Stimulated activated CD8-positive, alpha-beta memory T cell treated with anti-CD3 and anti-CD28 coated beads, Interleukin-2, amount 100 ng/mL, for 1 hour (primary cell): ENCODE data around the gene KLHDC8B.
A peak's percentile ranks its signal among the peaks of the same experiment; 100 is the strongest.

Source experiments
- DNase-seq, 2 donors: peaks; one replicate each; pipeline ENCODE4 v3.0.0-alpha.2; 2020; ENCODE audit warnings: low read depth in 2 of 2

The KLHDC8B gene

DNA sequence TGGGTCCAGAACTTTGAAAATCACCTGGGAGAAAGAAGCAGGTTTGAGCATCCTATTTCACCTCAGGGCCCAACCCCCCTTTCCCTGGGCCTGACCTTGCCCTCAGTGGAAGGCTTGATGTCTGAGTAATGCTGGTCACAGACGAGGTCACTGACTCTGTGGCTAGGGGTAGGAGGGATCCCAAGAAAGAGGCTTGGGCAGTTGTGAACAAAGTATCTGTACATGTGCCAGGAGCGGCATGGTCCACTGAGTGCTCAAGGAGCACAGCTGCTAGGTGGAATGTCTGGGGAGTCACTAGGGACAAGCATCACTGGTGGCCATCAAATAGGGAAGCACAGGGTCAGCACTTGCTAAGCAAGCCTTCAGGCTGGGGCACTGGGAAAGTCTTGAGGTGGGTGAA is 12.6 kb upstream of the KLHDC8B start:
- DNase-seq = no peak

DNA sequence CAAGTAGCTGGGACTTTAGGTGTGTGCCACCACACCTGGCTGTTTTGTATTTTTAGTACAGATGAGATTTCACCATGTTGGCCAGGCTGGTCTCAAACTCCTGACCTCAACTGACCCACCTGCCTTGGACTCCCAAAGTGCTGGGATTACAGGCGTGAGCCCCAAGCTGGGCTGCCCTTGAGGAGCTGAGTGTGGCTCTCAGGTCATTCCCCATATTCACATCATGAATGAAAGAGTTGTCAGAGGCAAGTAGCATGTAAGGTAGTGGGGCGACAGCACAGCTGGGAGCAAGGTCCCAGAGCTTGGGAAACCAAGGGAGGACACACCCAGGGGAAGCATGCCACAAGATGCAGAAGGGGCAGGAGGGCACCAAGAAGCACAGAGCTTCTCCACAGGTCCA is 10.2 kb upstream of the KLHDC8B start:
- no peak for DNase-seq

DNA sequence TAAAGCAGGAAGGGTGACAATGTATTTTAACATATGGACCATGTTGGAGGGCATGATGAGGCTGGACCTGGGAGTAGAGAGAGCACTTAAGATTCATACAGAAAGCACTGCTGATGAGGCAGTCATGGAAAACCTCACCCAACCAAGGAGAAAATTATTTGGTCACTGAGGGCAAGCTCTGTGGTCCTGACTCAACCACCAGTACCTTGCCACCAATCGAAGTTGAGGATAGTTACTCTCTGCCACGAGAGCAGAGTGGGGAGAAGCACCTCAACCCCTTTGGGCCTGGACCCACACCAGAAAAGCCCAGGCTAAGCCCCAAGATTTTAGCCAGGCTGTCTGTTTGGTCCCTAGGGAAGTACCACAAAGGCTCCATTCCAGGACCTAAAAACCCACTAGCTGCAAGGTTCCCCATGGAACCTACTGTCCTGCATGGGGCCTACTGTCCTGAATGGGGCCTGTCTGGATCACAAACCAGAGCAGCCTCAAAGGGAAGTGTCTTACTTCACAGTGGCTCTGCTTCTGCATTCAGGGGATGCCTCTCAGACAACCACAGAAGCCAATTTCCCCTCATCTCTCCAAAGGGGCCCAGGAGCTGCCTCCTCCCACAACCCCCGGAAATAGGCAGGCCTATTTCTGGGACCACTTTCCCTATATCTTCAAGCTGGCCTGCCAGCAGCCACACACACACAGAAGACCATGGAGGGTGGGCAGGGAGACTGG is 9.4 kb upstream of the KLHDC8B start:
- no peak for DNase-seq

DNA sequence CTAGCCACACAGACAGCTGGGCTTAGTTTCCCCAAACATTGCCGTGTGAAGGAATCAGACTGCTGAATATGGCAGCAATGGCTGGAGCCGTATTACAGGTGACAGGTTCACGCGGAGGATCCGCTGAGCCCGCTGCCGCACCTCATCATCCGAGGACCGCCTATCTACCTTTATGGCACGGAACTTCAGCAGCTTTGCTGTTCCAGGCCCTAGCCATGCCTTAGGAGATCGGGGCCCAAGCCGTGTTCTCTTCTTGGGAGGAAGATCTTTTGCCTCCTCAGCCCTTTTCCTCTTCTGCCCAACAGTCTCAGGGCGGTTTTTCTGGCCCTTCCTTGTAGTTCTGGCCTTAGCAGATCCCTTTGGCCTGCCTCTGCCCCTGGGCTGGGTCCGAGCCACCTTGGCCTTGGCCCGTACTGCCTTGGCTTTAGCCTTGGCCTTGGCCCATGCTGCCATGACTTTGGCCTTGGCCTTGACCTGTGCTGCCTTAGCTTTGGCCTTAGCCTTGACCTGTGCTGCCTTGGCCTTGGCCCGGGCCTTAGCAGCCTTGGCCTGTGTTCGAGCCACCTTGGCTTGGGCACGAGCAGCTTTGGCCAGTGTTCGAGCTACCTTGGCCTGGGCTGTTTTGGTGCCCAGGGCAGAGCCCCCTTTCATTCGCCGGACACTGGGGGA is 8.5 kb upstream of the KLHDC8B start:
- no peak for DNase-seq

DNA sequence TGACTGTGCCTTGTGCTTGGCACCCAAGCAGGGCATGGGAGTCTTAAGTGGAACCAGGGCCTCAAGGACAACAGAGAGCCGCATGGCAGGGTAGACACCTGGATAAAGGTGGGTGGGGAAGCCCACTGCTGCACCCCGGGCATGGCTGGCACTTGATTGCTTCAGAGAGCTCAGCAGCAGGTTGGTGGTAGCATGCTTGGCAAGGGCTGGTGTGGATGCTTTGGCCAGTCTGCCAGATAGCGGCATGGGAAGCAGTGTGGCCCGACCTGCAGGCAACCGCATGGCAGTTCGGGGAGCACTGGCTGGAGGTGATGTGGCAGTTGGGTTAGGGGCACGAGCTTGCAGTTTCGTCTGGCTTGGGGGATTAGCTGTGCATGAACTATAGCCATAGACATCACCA is 7.8 kb upstream of the KLHDC8B start:
- no peak for DNase-seq

DNA sequence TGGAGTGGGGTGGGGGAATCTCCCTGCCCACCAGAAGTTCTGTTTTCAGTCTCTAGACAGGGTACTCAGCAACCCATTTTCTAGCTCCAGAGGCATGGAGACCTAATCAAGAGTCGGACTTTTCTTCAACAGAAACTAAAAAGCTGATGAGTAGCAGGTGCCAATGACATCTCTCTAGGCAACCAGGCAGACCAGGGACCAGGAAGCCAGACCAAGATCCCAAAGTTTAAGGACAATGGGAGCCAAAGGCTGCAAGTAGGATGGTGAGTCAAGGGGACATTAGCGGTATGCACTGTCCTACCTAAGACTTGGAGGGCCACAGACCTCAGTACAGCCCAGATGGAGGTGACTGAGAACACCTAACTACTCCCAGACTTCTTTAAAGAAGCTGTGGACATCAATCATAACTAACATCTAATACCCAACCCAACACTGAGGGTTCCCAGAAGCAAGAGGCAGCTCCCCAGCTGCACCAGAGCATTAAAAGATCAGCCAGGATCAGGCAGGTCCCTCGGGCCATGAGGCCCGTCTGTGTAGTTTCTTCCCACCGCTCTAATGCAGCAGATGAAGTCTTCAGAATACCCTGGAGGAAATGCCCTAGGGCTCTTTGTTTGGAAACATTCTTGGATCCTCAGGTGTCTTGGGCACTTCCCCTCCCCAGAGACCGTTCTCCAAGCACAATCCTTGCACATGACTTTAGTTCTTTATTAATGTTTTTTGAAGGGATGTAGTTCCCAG is 6.2 kb upstream of the KLHDC8B start:
- no peak for DNase-seq

DNA sequence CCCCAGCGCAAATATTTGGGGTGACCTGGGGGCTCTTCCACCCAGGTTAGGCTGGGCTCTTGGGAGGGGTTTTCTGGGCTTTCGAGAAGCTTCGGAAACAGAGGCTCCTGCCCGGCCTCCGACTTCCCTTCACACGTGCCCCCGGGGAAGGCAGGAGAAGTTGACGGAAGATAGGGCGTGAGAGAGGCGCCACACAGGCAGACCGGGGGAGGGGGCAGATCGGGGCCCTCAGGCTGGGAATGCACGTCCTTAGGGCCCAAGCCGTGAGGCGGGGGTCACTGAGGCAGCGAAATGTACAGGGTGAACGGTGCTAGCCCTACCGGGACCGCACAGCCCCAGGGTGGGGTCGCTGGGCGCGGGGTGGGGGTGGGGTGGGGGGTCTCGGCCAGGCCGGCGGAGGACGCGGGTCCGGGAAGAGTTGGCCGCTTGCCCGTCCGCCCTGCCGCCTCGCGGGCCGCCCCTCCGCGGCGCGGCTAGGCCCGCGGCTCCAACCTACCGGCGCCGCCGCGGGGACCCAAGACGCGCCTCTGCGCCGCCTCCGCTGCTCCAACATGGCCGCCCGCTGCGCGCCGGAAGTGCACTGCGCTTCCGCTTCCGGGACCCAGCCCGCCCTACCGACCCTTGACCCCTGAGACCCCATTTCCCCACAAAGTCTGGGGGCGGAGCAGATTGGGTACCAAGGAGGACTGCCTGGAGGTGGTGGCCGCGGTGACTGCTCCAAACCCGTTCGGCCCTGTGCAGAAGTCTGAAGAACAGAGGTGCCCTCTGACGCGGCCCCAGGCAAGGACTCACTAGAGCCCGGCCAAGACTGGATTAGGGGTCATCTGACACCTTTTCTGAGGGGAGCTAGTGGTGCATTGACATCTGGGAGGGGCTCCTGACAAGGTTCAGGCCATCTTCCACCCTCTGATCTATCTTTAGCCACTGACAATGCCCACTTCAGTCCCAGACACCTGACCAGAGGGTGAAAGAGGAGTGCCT is 5.3 kb upstream of the KLHDC8B start, which contains the start of gene CCDC71:
CCDC71 (minus strand) TSS at position 561 of the 981 bp plus-strand sequence. CDS start 2,123 bp downstream, outside the sequence.
- DNase-seq = peak; percentile 47 to 59

DNA sequence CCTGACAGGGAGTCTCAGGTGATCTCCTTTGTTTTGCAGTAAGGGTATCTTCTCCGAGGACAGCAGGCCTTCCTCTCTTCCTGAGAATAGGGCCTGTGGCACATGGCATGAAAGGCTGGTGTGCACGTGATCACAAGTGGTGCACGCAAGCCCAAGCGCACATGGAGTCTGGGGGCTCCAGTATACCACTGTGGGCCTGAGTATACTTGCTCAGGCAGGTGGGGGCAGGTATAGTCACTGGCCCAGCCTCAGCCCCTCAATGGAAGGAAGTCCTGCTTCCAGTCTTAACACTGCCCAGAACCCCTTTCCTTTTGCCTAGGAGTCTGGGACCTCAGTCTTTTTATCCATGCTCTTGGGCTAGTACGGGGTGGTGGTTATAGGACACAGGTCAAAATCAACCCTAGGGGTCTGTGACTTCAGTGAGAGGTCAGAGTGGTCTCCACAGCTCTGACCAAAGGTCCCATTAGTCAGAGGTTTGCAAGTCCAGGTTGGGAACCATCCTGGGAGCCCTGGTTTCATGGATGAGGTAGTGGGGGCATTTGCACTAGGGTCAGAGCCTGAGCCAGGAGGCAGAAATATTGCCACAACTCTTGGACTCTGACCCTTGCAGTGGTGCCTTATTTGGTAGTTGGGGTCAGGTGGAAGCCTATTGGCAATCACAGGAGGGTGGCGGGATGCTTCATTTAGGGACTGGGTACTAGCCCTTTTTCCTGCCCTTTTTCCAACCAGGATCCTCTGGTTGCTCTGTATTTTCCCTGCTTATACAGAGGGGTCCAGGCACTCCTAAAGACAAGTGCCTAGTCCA is 4.4 kb upstream of the KLHDC8B start:
- DNase-seq = no peak

DNA sequence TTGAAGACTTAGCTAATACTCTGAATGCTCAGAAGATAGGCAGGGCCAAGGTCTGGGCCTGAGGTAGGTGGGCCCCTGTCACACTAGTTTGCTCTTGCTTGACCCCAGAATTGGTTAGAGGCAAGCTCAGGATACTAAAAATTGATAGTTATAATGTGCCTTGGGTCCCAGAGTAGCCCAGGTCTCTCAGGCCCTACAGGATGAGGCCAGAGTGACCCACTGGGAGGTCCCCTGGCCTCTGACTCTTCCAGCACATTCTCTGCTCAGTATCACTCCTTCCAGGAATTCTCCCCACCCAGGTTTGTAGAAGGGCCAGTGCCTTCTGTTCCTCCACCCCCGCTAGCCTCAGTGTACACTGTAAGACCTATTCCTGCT is 667 bp upstream of the KLHDC8B start:
- no peak for DNase-seq

DNA sequence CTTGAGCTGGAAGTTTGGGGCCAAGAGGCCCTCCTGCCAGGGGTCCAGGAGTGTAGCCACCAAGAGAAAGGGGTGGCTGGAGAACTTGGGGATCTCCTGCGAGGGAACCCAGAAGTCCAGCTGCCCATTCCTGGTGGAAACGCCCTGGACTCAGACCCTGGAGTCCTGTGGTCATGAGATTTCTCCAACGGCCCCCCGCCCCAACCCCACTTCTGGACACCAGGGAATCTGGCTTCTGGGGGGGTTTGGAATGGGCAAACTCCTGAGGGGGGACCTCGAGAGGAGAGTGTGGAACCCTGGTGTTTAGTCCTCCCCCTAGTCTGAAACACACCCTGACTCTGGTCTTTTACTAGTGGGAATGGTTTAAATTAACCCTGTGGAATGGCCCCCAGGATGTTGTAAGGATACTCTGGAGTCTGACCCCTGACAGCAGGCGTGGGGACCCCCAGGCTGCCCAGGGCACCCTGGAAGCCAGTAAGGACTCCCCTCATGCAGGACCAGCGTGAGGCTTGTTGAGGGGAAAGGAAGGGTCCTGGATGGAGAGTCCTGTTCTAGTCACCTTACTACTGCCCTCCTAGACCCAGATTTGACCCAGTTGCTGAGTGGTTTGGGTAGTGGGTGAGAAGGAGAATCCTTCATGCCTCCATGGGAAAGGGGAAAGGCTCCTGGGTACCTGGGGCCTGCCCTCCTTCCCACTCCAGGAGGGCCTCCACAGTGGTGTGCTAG is 540 bp downstream of the KLHDC8B start:
- no peak for DNase-seq

DNA sequence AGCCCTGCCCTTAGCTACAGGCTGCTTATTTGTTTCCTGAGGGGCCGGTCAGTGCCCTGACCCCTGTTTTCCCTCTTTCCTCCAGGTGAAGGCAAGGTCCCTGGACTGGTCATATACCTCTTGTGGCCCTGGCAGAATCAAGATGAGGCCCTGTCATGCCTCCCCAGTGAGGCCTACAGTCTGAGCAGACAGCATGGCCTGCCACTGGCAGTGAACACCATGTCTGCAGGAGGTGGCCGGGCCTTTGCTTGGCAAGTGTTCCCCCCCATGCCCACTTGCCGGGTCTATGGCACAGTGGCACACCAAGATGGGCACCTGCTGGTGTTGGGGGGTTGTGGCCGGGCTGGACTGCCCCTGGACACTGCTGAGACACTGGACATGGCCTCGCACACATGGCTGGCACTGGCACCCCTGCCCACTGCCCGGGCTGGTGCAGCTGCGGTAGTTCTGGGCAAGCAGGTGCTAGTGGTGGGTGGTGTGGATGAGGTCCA is 1.2 kb downstream of the KLHDC8B start:
- no peak for DNase-seq

DNA sequence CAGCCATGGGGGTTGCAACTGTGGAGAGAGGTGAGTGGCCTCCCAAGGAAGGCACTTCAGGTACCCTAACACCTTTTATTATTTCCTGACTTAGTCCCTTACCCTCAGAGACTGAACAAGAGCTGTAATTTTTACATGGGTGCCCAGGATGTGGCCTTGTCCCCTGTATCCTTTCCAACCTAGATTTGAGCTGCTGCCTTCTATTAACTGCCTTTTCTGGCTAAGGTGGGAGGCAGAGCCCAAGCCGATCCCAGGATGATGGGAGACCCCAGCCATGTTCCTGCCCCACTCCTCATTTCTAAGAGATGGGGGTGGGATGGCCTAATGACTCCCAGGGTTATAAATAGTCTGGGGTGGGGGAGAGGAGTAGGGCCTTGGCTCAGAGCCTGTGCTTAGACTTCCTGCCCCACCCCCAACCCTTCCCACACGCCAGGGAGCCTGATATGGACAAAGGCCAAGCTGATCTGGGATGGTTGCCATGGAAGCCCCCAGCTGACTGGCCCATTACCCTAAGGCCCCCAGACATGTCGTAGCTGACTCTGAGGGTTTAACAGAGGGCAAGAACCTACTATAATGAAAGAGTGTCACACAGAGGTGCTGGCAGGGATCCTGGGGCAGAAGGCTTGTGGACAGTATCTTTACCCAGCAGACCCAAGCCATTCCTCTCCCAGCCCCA is 1.9 kb downstream of the KLHDC8B start:
- no peak for DNase-seq

DNA sequence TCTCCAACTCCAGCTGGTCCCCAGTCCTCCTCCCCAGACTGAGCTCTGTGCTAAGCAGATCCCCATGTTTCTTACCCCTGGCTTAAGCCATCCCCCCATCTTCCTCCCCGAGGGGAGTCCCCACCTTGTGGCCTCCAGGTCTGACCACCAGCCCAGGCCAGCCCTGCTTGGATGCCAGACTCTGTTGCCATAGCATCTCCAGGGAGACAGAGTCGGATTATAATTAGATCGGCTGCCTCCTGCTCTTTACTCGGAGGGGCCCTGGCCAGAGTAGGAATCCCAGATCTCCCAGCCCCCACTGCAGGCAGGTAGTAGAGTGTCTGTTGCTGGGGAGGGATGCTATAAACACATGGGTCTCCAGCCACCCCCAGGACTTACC is 2.4 kb downstream of the KLHDC8B start:
- DNase-seq = no peak

DNA sequence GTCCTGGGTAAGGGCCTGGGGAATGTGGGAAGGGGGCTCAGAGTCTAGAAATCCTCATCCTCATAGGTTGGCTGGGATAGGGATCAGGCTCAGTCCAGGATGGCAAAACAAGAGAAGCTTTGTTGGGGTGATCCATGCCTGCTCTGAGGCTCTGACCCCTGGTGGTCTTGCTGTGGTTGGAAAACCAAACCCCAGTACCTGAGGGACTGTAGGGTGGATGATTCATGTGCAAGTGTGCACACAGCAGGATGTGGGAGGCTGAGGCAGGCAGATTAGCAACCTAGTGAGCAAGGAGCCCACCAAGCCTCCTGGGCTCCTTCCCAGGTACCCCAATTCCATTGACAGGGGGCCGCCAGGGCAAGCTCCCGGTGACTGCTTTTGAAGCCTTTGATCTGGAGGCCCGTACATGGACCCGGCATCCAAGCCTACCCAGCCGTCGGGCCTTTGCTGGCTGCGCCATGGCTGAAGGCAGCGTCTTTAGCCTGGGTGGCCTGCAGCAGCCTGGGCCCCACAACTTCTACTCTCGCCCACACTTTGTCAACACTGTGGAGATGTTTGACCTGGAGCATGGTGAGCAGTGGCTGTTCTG is 3.1 kb downstream of the KLHDC8B start:
- no peak for DNase-seq

DNA sequence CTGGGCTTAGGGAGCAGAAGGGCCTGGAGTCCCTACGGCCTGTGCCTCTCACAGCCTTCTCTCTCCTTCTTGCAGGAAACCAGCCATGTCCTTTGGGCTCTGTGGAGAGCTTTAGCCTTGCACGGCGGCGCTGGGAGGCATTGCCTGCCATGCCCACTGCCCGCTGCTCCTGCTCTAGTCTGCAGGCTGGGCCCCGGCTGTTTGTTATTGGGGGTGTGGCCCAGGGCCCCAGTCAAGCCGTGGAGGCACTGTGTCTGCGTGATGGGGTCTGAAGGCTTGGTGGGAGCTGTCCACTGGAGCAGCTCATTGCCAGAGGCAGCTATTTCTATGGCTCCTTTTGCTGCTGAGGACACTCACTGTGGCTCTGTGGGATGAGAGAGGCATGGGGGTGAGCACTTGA is 4.1 kb downstream of the KLHDC8B start:
- DNase-seq = no peak

DNA sequence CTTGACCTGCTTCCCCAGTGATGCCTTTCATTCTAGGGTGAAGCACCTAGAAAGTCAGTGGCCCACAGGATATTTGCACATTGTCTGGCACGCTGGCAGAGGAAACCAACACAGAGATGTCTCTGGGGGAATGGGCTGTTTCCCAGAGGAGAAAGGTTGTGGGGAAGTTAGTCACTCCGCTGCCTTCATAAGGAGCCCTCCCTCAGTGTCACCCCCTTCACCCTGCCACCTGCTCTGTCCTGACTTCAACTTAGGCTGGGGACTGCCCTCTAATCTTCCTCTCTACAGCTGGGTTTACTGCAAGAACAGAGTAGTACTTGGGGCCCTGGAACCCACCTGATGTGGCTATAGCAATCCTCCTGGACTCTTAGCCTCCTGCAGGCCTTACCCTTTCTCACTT is 5.7 kb downstream of the KLHDC8B start:
- no peak for DNase-seq

DNA sequence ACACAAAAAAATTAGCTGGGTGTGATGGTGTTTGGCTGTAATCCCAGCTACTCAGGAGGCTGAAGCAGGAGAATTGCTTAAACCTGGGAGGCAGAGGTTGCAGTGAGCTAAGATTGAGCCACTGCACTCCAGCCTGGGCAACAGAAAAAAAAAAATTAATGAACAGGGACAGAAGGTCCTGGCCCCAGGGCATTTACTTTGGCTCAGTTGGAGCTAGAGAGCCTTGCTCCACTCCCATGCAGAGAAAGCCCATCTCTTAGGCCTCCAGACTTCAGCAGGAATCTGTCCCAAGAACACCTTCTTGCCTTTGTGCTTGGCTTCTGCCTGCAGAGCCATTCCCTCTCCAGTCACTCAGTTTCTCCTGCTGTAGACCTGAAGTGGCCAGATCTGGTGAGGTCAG is 8.7 kb downstream of the KLHDC8B start:
- DNase-seq = no peak

DNA sequence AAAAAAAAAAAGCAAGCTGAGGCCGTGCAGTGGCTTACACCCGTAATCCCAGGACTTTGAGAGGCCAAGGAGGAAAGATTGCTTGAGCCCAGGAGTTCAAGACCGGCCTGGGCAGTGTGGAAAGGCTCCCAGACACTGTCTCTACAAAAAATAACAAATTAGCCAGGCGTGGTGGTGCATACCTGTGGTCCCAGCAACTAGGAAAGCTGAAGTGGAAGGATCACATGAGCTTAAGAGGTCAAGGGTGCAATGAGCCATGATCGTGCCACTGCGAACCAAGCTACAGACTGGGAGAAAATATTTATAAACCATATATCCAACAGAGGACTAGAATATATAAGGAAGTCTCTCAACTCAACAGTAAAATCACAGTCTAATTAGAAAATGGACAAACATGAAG is 10.0 kb downstream of the KLHDC8B start:
- DNase-seq = no peak

DNA sequence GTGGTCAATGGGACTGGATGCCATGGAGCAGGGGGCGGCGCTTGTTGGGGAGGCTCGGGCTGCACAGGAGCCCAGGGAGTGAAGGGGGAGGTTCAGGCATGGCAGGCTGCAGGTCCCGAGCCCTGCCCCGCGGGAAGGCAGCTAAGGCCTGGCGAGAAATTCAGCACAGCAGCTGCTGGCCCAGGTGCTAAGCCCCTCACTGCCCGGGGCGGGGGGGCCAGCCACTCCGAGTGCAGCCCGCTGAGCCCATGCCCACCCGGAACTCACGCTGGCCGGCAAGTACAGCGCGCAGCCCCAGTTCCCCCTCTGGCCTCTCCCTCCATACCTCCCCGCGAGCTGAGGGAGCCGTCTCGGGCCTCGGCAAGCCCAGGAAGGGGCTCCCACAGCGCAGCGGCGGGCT is 11.3 kb downstream of the KLHDC8B start:
- DNase-seq = no peak
